ENCODE results near the gene RHOC. TPM values are rescaled to one million over a fixed set of nuclear protein-coding genes. Genes with fewer than 3 reads are reported as not detected.

The RHOC gene
- total and polyA plus RNA-seq, 8 donors: 99.8 to 375 (median 131) TPM

- Histone ChIP-seq H3K27me3 (no peaks in the 10 kb centered on the region), H3K27ac (no peak overlapping the region), H3K4me3 (no peak overlapping the region), H3K9me3 (no peaks in the 10 kb centered on the region), H3K36me3 (peaks cover 50 to 99% (median 93%) of the 10 kb centered on the region in 4 donors), H3K4me1 (peaks cover 0 to 7% (median 4%) of the 10 kb centered on the region in 4 donors)
- intact Hi-C loops (cut with DNase I; ENCODE audit: low total_unique reads): no loop called here
- no peak for DNase-seq
- TF ChIP-seq POLR2A (IDR thresholded peaks at IDR 0.05) (no peak), EP300 (IDR thresholded peaks at IDR 0.05) (no peak)
- WGBS, 5 donors: 91 to 96% (median 96%) methylated on average over 5 of the region's 5 CpGs
Measured at GRCh38 chr1:112692681-112693080, 14.2 kb downstream of the RHOC start.

GRCh38 chr1:112689842-112690237, 17.1 kb downstream of the RHOC start:
- no peak overlapping the region for H3K4me3 ChIP-seq
- TF ChIP-seq POLR2A (IDR thresholded peaks at IDR 0.05) (no peak), POLR2AphosphoS5 (IDR thresholded peaks at IDR 0.05) (no peak), EP300 (IDR thresholded peaks at IDR 0.05) (no peak), CTCF (IDR thresholded peaks at IDR 0.05) (no peak)
- no peaks in the 10 kb centered on the region for H3K9me3 ChIP-seq
- H3K36me3 ChIP-seq: peaks cover 37 to 72% (median 65%) of the 10 kb centered on the region in 4 donors
- no peak overlapping the region for H3K27ac ChIP-seq
- H3K27me3 ChIP-seq: no peaks in the 10 kb centered on the region
- DNase-seq: no peak
- 88 to 94% (median 92%) methylated on average over 11 of the region's 11 CpGs for WGBS, 5 donors
- peaks cover 0 to 7% (median 3%) of the 10 kb centered on the region in 4 donors for H3K4me1 ChIP-seq
- intact Hi-C loops (cut with DNase I; ENCODE audit: low total_unique reads): no loop called here

- intact Hi-C loops (cut with DNase I; ENCODE audit: low total_unique reads): no loop called here
- Histone ChIP-seq H3K36me3 (peaks cover 34 to 67% (median 60%) of the 10 kb centered on the region in 4 donors), H3K4me3 (no peak overlapping the region), H3K27me3 (no peaks in the 10 kb centered on the region), H3K9me3 (no peaks in the 10 kb centered on the region), H3K4me1 (peaks cover 0 to 7% (median 3%) of the 10 kb centered on the region in 4 donors), H3K27ac (peak overlapping the region in 2 of 5 donors; percentile 8 to 43)
- WGBS, 5 donors: 91 to 97% (median 92%) methylated on average over 6 to 9 of the region's 9 CpGs
- no peak for DNase-seq
- TF ChIP-seq CTCF (IDR thresholded peaks at IDR 0.05) (no peak), EP300 (IDR thresholded peaks at IDR 0.05) (no peak)
Measured at GRCh38 chr1:112689196-112689841, 17.6 kb downstream of the RHOC start.

GRCh38 chr1:112688781-112689193, 18.1 kb downstream of the RHOC start:
- peaks cover 0 to 7% (median 3%) of the 10 kb centered on the region in 4 donors for H3K4me1 ChIP-seq
- TF ChIP-seq POLR2AphosphoS5 (IDR thresholded peaks at IDR 0.05) (no peak), EP300 (IDR thresholded peaks at IDR 0.05) (no peak), POLR2A (IDR thresholded peaks at IDR 0.05) (no peak), CTCF (IDR thresholded peaks at IDR 0.05) (no peak)
- DNase-seq: peak in 1 of 2 donors; percentile 87
- H3K27ac ChIP-seq: peak overlapping the region in 2 of 5 donors; percentile 8 to 43
- no peaks in the 10 kb centered on the region for H3K27me3 ChIP-seq
- no peak overlapping the region for H3K4me3 ChIP-seq
- H3K9me3 ChIP-seq: no peaks in the 10 kb centered on the region
- 70 to 84% (median 81%) methylated on average over 13 of the region's 13 CpGs for WGBS, 5 donors
- intact Hi-C loops (cut with DNase I; ENCODE audit: low total_unique reads): no loop called here
- peaks cover 29 to 62% (median 55%) of the 10 kb centered on the region in 4 donors for H3K36me3 ChIP-seq
